WTC11 (cell line): ENCODE results near the gene TUT4.

Experiments used
- CREB1 ChIP-seq: sonication (generic); formaldehyde crosslinking; IDR thresholded peaks from 2 replicates; pipeline ENCODE4 v1.8.0; 2023; ENCODE audit warnings: mild to moderate bottlenecking, missing genetic modification reagents
- CTCF ChIP-seq: fragments of 200-600 bp; IDR thresholded peaks from 2 replicates; pipeline ENCODE4 v1.8.0; 2022; ENCODE audit warnings: antibody characterized with exemption
- ELF4 ChIP-seq: sonication (generic); formaldehyde crosslinking; IDR thresholded peaks from 2 replicates; pipeline ENCODE4 v1.8.1; 2022; ENCODE audit warnings: low read depth, mild to moderate bottlenecking, moderate library complexity, missing genetic modification reagents
- ETV6 ChIP-seq: sonication (generic); formaldehyde crosslinking; IDR thresholded peaks from 2 replicates; pipeline ENCODE4 v1.8.1; 2022; ENCODE audit warnings: mild to moderate bottlenecking, missing genetic modification reagents
- FOXJ3 ChIP-seq: sonication (generic); formaldehyde crosslinking; IDR thresholded peaks from 2 replicates; pipeline ENCODE4 v1.9.0; 2021; ENCODE audit warnings: missing genetic modification reagents, mild to moderate bottlenecking, borderline replicate concordance
- GABPB1 ChIP-seq: sonication (generic); formaldehyde crosslinking; IDR thresholded peaks from 2 replicates; pipeline ENCODE4 v1.8.1; 2023; ENCODE audit warnings: mild to moderate bottlenecking, missing genetic modification reagents
- SMAD3 ChIP-seq: sonication (generic); formaldehyde crosslinking; IDR thresholded peaks from 2 replicates; pipeline ENCODE4 v1.8.0; 2022; ENCODE audit warnings: missing genetic modification reagents, mild to moderate bottlenecking, borderline replicate concordance
- SP1 ChIP-seq: sonication (generic); formaldehyde crosslinking; conservative IDR thresholded peaks from 2 replicates; pipeline ENCODE4 v1.8.1; 2022; ENCODE audit warnings: missing genetic modification reagents
- TCF7 ChIP-seq: sonication (generic); formaldehyde crosslinking; IDR thresholded peaks from 2 replicates; pipeline ENCODE4 v1.8.0; 2022; ENCODE audit warnings: mild to moderate bottlenecking, low read depth, missing genetic modification reagents, moderate library complexity
- USF2 ChIP-seq: sonication (generic); formaldehyde crosslinking; IDR thresholded peaks from 2 replicates; pipeline ENCODE4 v1.8.1; 2023; ENCODE audit warnings: mild to moderate bottlenecking, missing genetic modification reagents, moderate library complexity
- ZNF232 ChIP-seq: sonication (generic); formaldehyde crosslinking; IDR thresholded peaks from 2 replicates; pipeline ENCODE4 v1.8.0; 2022; ENCODE audit warnings: mild to moderate bottlenecking, missing genetic modification reagents
- TF ChIP-seq, protein P1 (sequence below): fragments of 250-450 bp; sonication (Bioruptor Pico); conservative IDR thresholded peaks from 2 replicates; pipeline ENCODE4 v1.9.0; 2021; ENCODE audit warnings: mild to moderate bottlenecking
- TF ChIP-seq, protein P2 (sequence below): sonication (generic); formaldehyde crosslinking; IDR thresholded peaks from 2 replicates; pipeline ENCODE4 v1.8.0; 2022; ENCODE audit warnings: mild to moderate bottlenecking, missing genetic modification reagents
- TF ChIP-seq, protein P3 (sequence below): sonication (generic); formaldehyde crosslinking; IDR thresholded peaks from 2 replicates; pipeline ENCODE4 v1.8.1; 2022; ENCODE audit warnings: mild to moderate bottlenecking, moderate library complexity, missing genetic modification reagents

DNA sequence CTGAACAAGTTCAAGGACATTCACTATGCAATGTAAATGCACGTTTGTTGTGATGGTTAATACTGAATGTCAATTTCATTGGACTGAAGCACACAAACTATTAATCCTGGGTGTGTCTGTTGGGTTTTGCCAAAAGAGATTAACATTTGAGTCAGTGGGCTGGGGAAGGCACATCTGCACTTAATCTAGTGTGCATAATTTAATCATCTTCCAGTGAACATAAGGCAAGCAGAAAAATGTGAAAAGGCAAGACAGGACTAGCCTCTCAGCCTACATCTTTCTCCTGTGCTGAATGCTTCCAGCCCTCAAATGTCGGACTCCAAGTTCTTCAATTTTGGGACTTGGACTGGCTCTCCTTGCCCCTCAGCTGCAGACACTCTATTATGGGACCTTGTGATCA lies 108.4 kb downstream of the TUT4 start:
- no peak for TF ChIP-seq CTCF
- no peak for TF ChIP-seq USF2 (CRISPR knock-in tag)
- TF ChIP-seq TCF7 (CRISPR knock-in tag) = no peak
- TF ChIP-seq, protein P1, sequence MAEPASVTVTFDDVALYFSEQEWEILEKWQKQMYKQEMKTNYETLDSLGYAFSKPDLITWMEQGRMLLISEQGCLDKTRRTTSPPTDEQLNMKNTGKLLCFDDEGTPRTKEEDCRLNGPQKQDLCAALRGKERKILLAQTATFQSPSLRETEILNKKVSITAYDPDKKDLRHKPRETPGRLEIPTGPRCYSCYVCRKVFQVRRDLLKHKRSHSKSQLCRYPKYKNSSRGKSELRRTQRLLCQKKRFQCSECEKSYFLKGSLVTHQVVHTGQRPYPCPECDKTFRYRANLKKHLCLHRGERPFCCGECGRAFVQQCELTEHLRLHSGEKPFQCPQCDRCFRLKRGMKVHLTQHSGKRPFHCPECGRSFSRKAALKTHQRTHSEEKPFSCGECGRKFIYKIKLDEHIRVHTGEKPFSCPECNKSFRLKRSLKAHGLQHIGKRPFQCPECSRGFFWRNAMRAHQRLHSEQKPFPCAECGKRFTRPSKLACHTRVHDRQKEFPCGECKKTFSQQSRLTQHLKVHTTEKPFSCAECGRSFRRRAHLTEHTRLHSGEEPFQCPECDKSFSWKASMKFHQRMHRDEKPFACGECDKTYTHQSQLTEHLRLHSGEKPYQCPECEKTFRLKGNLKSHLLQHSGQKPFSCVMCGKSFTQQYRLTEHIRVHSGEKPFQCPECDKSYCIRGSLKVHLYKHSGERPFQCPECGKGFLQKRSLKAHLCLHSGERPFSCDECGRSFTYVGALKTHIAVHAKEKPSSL (CRISPR knock-in tag) = no peak
- TF ChIP-seq, protein P2, sequence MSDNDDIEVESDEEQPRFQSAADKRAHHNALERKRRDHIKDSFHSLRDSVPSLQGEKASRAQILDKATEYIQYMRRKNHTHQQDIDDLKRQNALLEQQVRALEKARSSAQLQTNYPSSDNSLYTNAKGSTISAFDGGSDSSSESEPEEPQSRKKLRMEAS (CRISPR knock-in tag) = no peak
- no peak for TF ChIP-seq FOXJ3 (CRISPR knock-in tag)
- TF ChIP-seq GABPB1 = no peak
- no peak for TF ChIP-seq ELF4 (CRISPR knock-in tag)
- TF ChIP-seq SMAD3 (CRISPR knock-in tag) = no peak
- TF ChIP-seq SP1 (CRISPR knock-in tag) = no peak
- no peak for TF ChIP-seq ZNF232 (CRISPR knock-in tag)
- no peak for TF ChIP-seq ETV6 (CRISPR knock-in tag)
- TF ChIP-seq CREB1 (CRISPR knock-in tag) = no peak
- TF ChIP-seq, protein P3, sequence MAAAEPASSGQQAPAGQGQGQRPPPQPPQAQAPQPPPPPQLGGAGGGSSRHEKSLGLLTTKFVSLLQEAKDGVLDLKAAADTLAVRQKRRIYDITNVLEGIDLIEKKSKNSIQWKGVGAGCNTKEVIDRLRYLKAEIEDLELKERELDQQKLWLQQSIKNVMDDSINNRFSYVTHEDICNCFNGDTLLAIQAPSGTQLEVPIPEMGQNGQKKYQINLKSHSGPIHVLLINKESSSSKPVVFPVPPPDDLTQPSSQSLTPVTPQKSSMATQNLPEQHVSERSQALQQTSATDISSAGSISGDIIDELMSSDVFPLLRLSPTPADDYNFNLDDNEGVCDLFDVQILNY (CRISPR knock-in tag) = no peak
